ENCODE results near the gene AATK. TPM values are rescaled to one million over a fixed set of nuclear protein-coding genes. Genes with fewer than 3 reads are reported as not detected.

The AATK gene
- 0.48 to 0.67 TPM (median 0.51 TPM) in 3 replicates for total RNA-seq
- long read RNA-seq, partial matches to known transcripts: 1 of 1 reads
- long read RNA-seq, other reads (novel, unspliced or antisense): 0 of 1 reads

- peaks cover 3% of the 10 kb centered on the region for H3K27me3 Mint-ChIP-seq (ENCODE audit: low read depth)
- no peaks in the 10 kb centered on the region for H3K36me3 Mint-ChIP-seq (ENCODE audit: low read depth)
- H3K27ac Mint-ChIP-seq (ENCODE audit: unreplicated experiment): no peak within 1 kb of the TSS
- no peak for TF ChIP-seq CTCF (IDR thresholded peaks at IDR 0.05)
- no peak for DNase-seq (ENCODE audit: low spot score)
- no peaks in the 10 kb centered on the region for H3K9me3 Mint-ChIP-seq (ENCODE audit: low read depth)
- H3K4me3 Mint-ChIP-seq (ENCODE audit: unreplicated experiment): peak within 1 kb of the TSS; percentile 47
- no peaks in the 10 kb centered on the region for H3K4me1 Mint-ChIP-seq (ENCODE audit: low read depth)
Observed at GRCh38 chr17:81166033-81166492, at the start of gene AATK. Gene AATK (minus strand): TSS chr17:81166221. CDS start chr17:81165992, 229 bp downstream.

- peaks cover 5% of the 10 kb centered on the region for H3K36me3 Mint-ChIP-seq (ENCODE audit: low read depth)
- no peak for TF ChIP-seq CTCF (IDR thresholded peaks at IDR 0.05)
- no peaks in the 10 kb centered on the region for H3K9me3 Mint-ChIP-seq (ENCODE audit: low read depth)
- H3K27ac Mint-ChIP-seq (ENCODE audit: unreplicated experiment): no peak overlapping the region
- peaks cover 11% of the 10 kb centered on the region for H3K4me1 Mint-ChIP-seq (ENCODE audit: low read depth)
- no peak overlapping the region for H3K4me3 Mint-ChIP-seq (ENCODE audit: unreplicated experiment)
- H3K27me3 Mint-ChIP-seq (ENCODE audit: low read depth): no peaks in the 10 kb centered on the region
- no peak for DNase-seq (ENCODE audit: low spot score)
Observed at GRCh38 chr17:81213978-81214377, 48.0 kb upstream of the AATK start.

GRCh38 chr17:81212365-81212764, 46.3 kb upstream of the AATK start:
- Mint-ChIP-seq H3K27me3 (ENCODE audit: low read depth) (no peaks in the 10 kb centered on the region), H3K27ac (ENCODE audit: unreplicated experiment) (no peak overlapping the region), H3K36me3 (ENCODE audit: low read depth) (peaks cover 5% of the 10 kb centered on the region), H3K9me3 (ENCODE audit: low read depth) (no peaks in the 10 kb centered on the region), H3K4me1 (ENCODE audit: low read depth) (peaks cover 11% of the 10 kb centered on the region), H3K4me3 (ENCODE audit: unreplicated experiment) (no peak overlapping the region)
- DNase-seq (ENCODE audit: low spot score): no peak
- TF ChIP-seq CTCF (IDR thresholded peaks at IDR 0.05): no peak

GRCh38 chr17:81210868-81211267, 44.8 kb upstream of the AATK start:
- Mint-ChIP-seq H3K4me3 (ENCODE audit: unreplicated experiment) (no peak overlapping the region), H3K27ac (ENCODE audit: unreplicated experiment) (no peak overlapping the region), H3K4me1 (ENCODE audit: low read depth) (peaks cover 17% of the 10 kb centered on the region), H3K9me3 (ENCODE audit: low read depth) (no peaks in the 10 kb centered on the region), H3K27me3 (ENCODE audit: low read depth) (no peaks in the 10 kb centered on the region), H3K36me3 (ENCODE audit: low read depth) (peaks cover 1% of the 10 kb centered on the region)
- no peak for TF ChIP-seq CTCF (IDR thresholded peaks at IDR 0.05)
- no peak for DNase-seq (ENCODE audit: low spot score)

- H3K36me3 Mint-ChIP-seq (ENCODE audit: low read depth): peaks cover 1% of the 10 kb centered on the region
- H3K9me3 Mint-ChIP-seq (ENCODE audit: low read depth): no peaks in the 10 kb centered on the region
- no peak overlapping the region for H3K4me3 Mint-ChIP-seq (ENCODE audit: unreplicated experiment)
- DNase-seq (ENCODE audit: low spot score): no peak
- no peak overlapping the region for H3K27ac Mint-ChIP-seq (ENCODE audit: unreplicated experiment)
- H3K27me3 Mint-ChIP-seq (ENCODE audit: low read depth): no peaks in the 10 kb centered on the region
- peaks cover 17% of the 10 kb centered on the region for H3K4me1 Mint-ChIP-seq (ENCODE audit: low read depth)
- TF ChIP-seq CTCF (IDR thresholded peaks at IDR 0.05): no peak
Observed at GRCh38 chr17:81210466-81210865, 44.4 kb upstream of the AATK start.
